ENCODE data around the gene USP48. TPM values are rescaled to one million over a fixed set of nuclear protein-coding genes. Genes with fewer than 3 reads are reported as not detected.

USP48 gene
- total and polyA plus RNA-seq, 2 of the 4 experiments (the other 2 are of a cell fraction): 24.7 to 25.0 TPM

DNA sequence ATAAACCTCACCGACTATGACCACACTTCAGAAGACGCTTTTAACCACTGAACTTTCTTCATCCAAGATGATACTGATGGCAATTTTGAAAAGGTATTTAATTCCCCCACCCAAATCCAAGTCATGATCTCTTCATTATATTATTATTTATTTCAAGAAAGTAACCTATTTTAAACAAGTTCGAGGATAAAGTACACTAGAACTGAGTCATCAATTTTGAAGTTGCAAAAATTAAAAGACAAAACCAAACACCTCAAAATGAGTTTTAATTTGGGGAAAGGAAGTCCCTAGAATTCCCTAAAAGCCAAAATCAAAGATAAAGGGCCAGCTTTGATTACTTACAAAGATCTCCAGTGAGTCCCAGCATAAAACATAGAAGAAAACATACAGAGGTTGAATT, 58.4 kb downstream of the USP48 start:
- dilution Hi-C loops (cut with HindIII; ENCODE audit: low sequenced_read_pairs, unreplicated experiment): no loop called here
- H3K4me3 ChIP-seq (ENCODE audit: insufficient read depth, low read depth, low read length): no peak overlapping the region
- no peaks in the 10 kb centered on the region for H4K20me1 ChIP-seq (ENCODE audit: insufficient read depth, low read length)
- peaks cover 5 to 26% of the 10 kb centered on the region in 2 experiments; a peak in 3 of 4 replicates for H3K79me1 ChIP-seq (ENCODE audit: low read depth in 1 of 2, low read length in 2 of 2)
- H4K91ac ChIP-seq (ENCODE audit: insufficient read depth, low read depth, low read length): no peak overlapping the region
- H2BK20ac ChIP-seq (ENCODE audit: low read depth, low read length): no peak overlapping the region
- ChIA-PET CTCF (no interaction called here), POLR2A (ENCODE audit: unreplicated experiment) (no interaction called here)
- no peak for DNase-seq
- H2BK5ac ChIP-seq (ENCODE audit: low read depth, low read length, poor library complexity, severe bottlenecking): no peak overlapping the region
- H3K56ac ChIP-seq (ENCODE audit: extremely low read depth, insufficient read depth, low read length): no peak overlapping the region
- H3K9me3 ChIP-seq (ENCODE audit: control insufficient read depth, insufficient read depth, low read length): no peaks in the 10 kb centered on the region
- no peak overlapping the region for H2AK9ac ChIP-seq (replicated peaks; ENCODE audit: low read depth, low read length, poor library complexity)
- TF ChIP-seq, protein P1, sequence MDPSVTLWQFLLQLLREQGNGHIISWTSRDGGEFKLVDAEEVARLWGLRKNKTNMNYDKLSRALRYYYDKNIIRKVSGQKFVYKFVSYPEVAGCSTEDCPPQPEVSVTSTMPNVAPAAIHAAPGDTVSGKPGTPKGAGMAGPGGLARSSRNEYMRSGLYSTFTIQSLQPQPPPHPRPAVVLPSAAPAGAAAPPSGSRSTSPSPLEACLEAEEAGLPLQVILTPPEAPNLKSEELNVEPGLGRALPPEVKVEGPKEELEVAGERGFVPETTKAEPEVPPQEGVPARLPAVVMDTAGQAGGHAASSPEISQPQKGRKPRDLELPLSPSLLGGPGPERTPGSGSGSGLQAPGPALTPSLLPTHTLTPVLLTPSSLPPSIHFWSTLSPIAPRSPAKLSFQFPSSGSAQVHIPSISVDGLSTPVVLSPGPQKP (IDR thresholded peaks at IDR 0.05; ENCODE audit: borderline replicate concordance, low read depth, low read length): no peak
- TF ChIP-seq MAFK (IDR thresholded peaks at IDR 0.05; ENCODE audit: low read depth, low read length): 0 out of 2 replicates have a peak, but pooled peaks have one; percentile 12
- H2AFZ ChIP-seq (replicated peaks; ENCODE audit: low read length, poor library complexity): no peak overlapping the region
- no peak overlapping the region for H3K18ac ChIP-seq (ENCODE audit: low read depth, low read length)
- in situ Hi-C loops (cut with MboI; ENCODE audit: low sequenced_read_pairs): loop anchor here (25.0 kb wide), 1 partner anchor 238 kb away; no protein-coding TSS in a partner anchor
- no peak overlapping the region for H3K27ac ChIP-seq (ENCODE audit: insufficient read depth, low read length)
- H3K9ac ChIP-seq (ENCODE audit: low read depth, low read length): no peak overlapping the region
- intact Hi-C loops (cut with micrococcal nuclease): no loop called here
- no peak overlapping the region for H3K14ac ChIP-seq (replicated peaks; ENCODE audit: low read depth, low read length)
- H3K4me1 ChIP-seq (ENCODE audit: control insufficient read depth, insufficient read depth, low read length): peaks cover 2% of the 10 kb centered on the region; the same call in 1 of the 2 replicates
- peaks cover 3% of the 10 kb centered on the region; the same call in 1 of the 2 replicates for H3K9me1 ChIP-seq (ENCODE audit: insufficient read depth, low read length)
- no peak overlapping the region for H4K8ac ChIP-seq (ENCODE audit: low read depth in 2 of 2, low read length in 2 of 2)
- peaks cover 33% of the 10 kb centered on the region for H3K36me3 ChIP-seq (ENCODE audit: control insufficient read depth, insufficient read depth, low read length)
- H3K4me2 ChIP-seq (ENCODE audit: low read depth, low read length): no peak overlapping the region
- H2BK120ac ChIP-seq (ENCODE audit: low read depth, low read length): no peak overlapping the region
- H3K23ac ChIP-seq (ENCODE audit: low read depth, low read length): no peak overlapping the region
- WGBS, 2 experiments (ENCODE audit: extremely low coverage in 2 of 2, insufficient read length in 1 of 2): no CpG with 5 or more reads among the region's 3 CpGs
- no peak overlapping the region for H3K4ac ChIP-seq (ENCODE audit: low read depth, low read length)
- H3K27me3 ChIP-seq (ENCODE audit: control insufficient read depth, insufficient read depth, low read length): no peaks in the 10 kb centered on the region
- BruUV-seq (replicated peaks): no TSS peak
- no peak overlapping the region for H4K5ac ChIP-seq (ENCODE audit: low read depth, low read length)
- H2AK5ac ChIP-seq (ENCODE audit: low read depth, low read length): no peak overlapping the region
- no peak overlapping the region for H2BK15ac ChIP-seq (ENCODE audit: low read depth, low read length)
- ATAC-seq (ENCODE audit: low read depth): no peak

Measured in IMR-90 (cell line).